ENCODE results near the gene EPS15.
"Not testable (repeated sequence)": the region's sequence is repeated elsewhere in the genome, so short reads cannot be mapped to it uniquely, and the experiment has no call there.

Gene EPS15

DNA sequence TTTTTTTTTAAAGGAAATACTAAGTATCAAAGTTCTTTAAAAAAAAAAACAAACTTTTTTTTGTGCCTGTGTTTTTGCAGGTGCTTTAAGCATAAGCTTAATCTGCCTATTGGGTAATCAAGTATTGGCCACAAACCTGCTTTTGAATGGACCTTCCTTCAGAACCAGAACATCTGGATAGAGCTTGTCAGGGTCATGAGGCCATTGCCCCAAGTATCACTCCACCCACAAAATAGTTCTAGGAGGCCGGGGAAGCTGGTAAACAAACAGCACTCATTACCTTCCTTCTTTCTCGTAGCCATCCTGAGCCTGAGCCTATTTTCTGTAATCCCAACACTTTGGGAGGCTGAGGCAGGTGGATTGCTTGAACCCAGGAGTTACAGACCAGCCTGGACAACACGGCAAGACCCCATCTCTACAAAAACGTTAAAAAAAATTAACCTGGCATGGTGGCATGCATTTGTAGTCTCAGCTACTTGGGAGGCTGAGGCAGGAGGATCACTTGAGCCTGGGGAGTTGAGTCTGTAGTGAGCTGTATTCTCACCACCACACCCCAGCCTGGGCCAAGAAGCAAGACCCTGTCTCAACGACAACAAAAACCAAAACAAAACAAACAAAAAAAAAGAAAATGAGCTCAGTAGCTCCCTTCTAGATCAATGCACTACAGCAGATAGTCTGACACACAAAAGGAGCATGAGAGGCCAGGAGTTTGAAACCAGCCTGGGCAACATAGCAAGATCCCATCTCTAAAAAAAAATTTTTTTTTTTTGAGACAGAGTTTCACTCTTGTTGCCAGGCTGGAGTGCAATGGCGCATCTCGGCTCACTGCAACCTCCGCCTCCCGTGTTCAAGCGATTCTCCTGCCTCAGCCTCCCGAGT lies 34.1 kb upstream of the EPS15 start:
- peaks cover 4% of the 10 kb centered on the region for H3K27me3 Mint-ChIP-seq

GRCh38 chr1:51551848-51552296 lies 32.8 kb upstream of the EPS15 start:
- Mint-ChIP-seq H3K9me3 (no peaks in the 10 kb centered on the region), H3K4me3 (no peak overlapping the region), H3K36me3 (no peaks in the 10 kb centered on the region), H3K27ac (peak overlapping the region; percentile 61), H3K4me1 (peaks cover 25% of the 10 kb centered on the region), H3K27me3 (no peaks in the 10 kb centered on the region)
- ATAC-seq: no peak

More for the DNA sequence above, 34.1 kb upstream of the EPS15 start:
- H3K36me3 Mint-ChIP-seq: no peaks in the 10 kb centered on the region
- no peak overlapping the region for H3K4me3 Mint-ChIP-seq
- ATAC-seq: no peak
- H3K4me1 Mint-ChIP-seq: peaks cover 25% of the 10 kb centered on the region
- no peaks in the 10 kb centered on the region for H3K9me3 Mint-ChIP-seq
- no peak overlapping the region for H3K27ac Mint-ChIP-seq

GRCh38 chr1:51551081-51551480 lies 32.0 kb upstream of the EPS15 start:
- Mint-ChIP-seq H3K36me3 (no peaks in the 10 kb centered on the region), H3K27me3 (no peaks in the 10 kb centered on the region), H3K27ac (no peak overlapping the region), H3K9me3 (no peaks in the 10 kb centered on the region), H3K4me1 (peaks cover 25% of the 10 kb centered on the region), H3K4me3 (no peak overlapping the region)
- ATAC-seq: no peak

- no peak for ATAC-seq
Observed at GRCh38 chr1:51549901-51550300, 30.8 kb upstream of the EPS15 start.

GRCh38 chr1:51549016-51549619 lies 30.1 kb upstream of the EPS15 start:
- H3K4me3 Mint-ChIP-seq: no peak overlapping the region
- peak; percentile 59 for ATAC-seq
- no peaks in the 10 kb centered on the region for H3K9me3 Mint-ChIP-seq
- H3K27me3 Mint-ChIP-seq: no peaks in the 10 kb centered on the region
- H3K27ac Mint-ChIP-seq: peak overlapping the region; percentile 75
- no peaks in the 10 kb centered on the region for H3K36me3 Mint-ChIP-seq
- H3K4me1 Mint-ChIP-seq: peaks cover 25% of the 10 kb centered on the region

More at GRCh38 chr1:51549901-51550300, 30.8 kb upstream of the EPS15 start:
- H3K36me3 Mint-ChIP-seq: no peaks in the 10 kb centered on the region
- H3K9me3 Mint-ChIP-seq: no peaks in the 10 kb centered on the region
- H3K27me3 Mint-ChIP-seq: no peaks in the 10 kb centered on the region
- H3K4me1 Mint-ChIP-seq: peaks cover 25% of the 10 kb centered on the region
- no peak overlapping the region for H3K27ac Mint-ChIP-seq
- H3K4me3 Mint-ChIP-seq: no peak overlapping the region

- Mint-ChIP-seq H3K27me3 (no peaks in the 10 kb centered on the region), H3K4me1 (peaks cover 7% of the 10 kb centered on the region), H3K36me3 (no peaks in the 10 kb centered on the region), H3K9me3 (no peaks in the 10 kb centered on the region), H3K27ac (no peak overlapping the region), H3K4me3 (no peak overlapping the region)
- ATAC-seq: no peak
Observed at GRCh38 chr1:51543858-51544257, 24.8 kb upstream of the EPS15 start.

- no peaks in the 10 kb centered on the region for H3K4me1 Mint-ChIP-seq
- ATAC-seq: no peak
- no peaks in the 10 kb centered on the region for H3K36me3 Mint-ChIP-seq
- H3K27ac Mint-ChIP-seq: no peak overlapping the region
- H3K9me3 Mint-ChIP-seq: no peaks in the 10 kb centered on the region
- no peak overlapping the region for H3K4me3 Mint-ChIP-seq
- no peaks in the 10 kb centered on the region for H3K27me3 Mint-ChIP-seq
Observed at GRCh38 chr1:51542158-51542953, 23.3 kb upstream of the EPS15 start.

- no peak overlapping the region for H3K4me3 Mint-ChIP-seq
- no peaks in the 10 kb centered on the region for H3K9me3 Mint-ChIP-seq
- H3K27ac Mint-ChIP-seq: no peak overlapping the region
- no peaks in the 10 kb centered on the region for H3K27me3 Mint-ChIP-seq
- no peak for ATAC-seq
- no peaks in the 10 kb centered on the region for H3K36me3 Mint-ChIP-seq
- H3K4me1 Mint-ChIP-seq: no peaks in the 10 kb centered on the region
Observed at GRCh38 chr1:51541313-51542050, 22.4 kb upstream of the EPS15 start.

DNA sequence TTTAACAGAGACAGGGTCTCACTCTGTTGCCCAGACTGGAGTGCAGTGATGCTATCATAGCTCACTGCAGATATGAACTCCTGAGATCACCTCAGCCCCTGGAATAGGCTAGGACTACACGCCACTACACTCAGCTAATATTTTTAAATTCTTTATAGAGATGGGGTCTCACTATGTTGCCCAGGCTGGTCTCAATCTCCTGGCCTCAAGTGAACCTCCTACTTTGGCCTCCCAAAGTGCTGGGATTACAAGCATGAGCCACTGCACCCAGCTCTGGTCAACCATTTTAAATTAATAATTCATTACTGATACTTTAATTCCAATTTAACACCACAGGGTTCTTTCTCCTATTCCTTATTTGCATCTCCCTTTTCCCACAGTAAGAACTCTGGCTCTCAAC lies 18.5 kb upstream of the EPS15 start:
- ATAC-seq: no peak
- Mint-ChIP-seq H3K4me3 (no peak overlapping the region), H3K9me3 (no peaks in the 10 kb centered on the region), H3K4me1 (peaks cover 9% of the 10 kb centered on the region), H3K27me3 (no peaks in the 10 kb centered on the region), H3K36me3 (no peaks in the 10 kb centered on the region), H3K27ac (no peak overlapping the region)

DNA sequence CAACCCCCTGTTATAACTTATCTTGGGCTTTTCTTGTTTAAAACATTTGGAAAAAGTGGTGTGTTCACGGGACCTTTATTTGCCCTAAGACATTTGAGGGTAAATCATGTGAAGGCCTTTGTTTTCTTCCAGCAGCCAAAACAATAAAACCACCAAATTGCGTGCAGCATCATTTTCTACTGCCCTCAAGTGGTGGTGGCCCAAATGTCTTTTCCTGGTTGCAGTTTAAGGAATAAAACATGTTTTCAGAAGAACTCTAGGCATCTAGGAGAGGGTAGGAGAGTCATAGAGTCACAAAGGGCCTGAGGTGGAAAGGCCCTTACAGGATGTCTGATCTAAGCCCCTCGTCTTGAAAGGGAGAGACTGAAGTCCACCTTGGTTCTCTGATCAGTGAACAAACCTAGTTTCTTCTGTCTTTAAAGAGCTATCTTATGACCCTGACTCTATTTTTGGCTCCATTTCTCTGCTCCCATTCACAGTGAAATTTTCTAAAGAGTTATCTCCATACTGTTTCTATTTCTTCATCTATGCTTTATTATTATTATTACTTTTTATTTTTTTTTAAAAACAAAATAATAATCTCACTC lies 16.0 kb upstream of the EPS15 start:
- Mint-ChIP-seq H3K4me1 (peaks cover 9% of the 10 kb centered on the region), H3K36me3 (no peaks in the 10 kb centered on the region), H3K4me3 (no peak overlapping the region), H3K9me3 (no peaks in the 10 kb centered on the region), H3K27me3 (no peaks in the 10 kb centered on the region), H3K27ac (peak overlapping the region; percentile 55)
- no peak for ATAC-seq

DNA sequence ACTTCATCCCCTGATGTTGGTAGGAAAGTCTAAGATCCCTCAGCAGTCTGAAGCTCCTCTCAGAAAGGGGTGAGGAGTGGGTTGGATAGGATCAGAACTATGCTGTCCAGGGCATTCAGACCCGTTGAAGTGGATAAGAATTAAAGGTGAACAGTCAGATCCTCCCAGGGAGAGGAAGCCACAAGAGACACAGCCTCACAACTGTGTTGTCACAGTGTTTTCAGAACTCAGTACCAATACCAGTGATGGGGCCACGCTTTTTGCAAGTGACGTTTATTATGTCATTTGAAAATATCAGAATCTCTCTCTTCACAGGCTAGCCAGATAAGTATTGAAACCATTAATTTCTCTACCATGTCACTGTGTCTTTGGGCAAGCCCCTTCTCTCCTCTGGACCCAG lies 15.4 kb upstream of the EPS15 start:
- H3K9me3 Mint-ChIP-seq: no peaks in the 10 kb centered on the region
- no peaks in the 10 kb centered on the region for H3K27me3 Mint-ChIP-seq
- H3K27ac Mint-ChIP-seq: peak overlapping the region; percentile 55
- no peaks in the 10 kb centered on the region for H3K36me3 Mint-ChIP-seq
- H3K4me3 Mint-ChIP-seq: no peak overlapping the region
- peak; percentile 64 for ATAC-seq
- peaks cover 9% of the 10 kb centered on the region for H3K4me1 Mint-ChIP-seq

- Mint-ChIP-seq H3K4me3 (no peak overlapping the region), H3K27me3 (no peaks in the 10 kb centered on the region), H3K27ac (no peak overlapping the region), H3K36me3 (no peaks in the 10 kb centered on the region), H3K4me1 (peaks cover 9% of the 10 kb centered on the region), H3K9me3 (no peaks in the 10 kb centered on the region)
- ATAC-seq: no peak
Observed at GRCh38 chr1:51532853-51533252, 13.8 kb upstream of the EPS15 start.

DNA sequence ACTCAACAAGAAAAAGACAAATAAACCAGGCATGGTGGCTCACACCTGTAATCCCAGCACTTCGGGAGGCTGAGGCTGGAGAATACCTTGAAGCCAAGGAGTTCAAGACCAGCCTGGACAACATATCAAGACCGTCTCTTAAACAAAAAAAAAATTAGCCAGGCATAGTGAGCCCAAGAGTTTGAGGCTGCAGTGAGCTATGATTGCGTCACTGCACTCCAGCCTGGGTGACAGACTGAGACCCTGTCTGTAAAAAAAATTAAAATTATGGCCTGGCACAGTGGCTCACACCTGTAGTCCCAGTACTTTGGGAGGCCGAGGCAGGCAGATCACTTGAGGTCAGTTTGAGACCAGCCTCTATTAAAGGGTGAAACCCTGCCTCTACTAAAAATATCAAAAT lies 11.4 kb upstream of the EPS15 start:
- H3K4me3 Mint-ChIP-seq, ATAC-seq, H3K9me3 Mint-ChIP-seq, H3K36me3 Mint-ChIP-seq, H3K27me3 Mint-ChIP-seq, H3K27ac Mint-ChIP-seq: not testable (repeated sequence)
- peaks cover 15% of the 10 kb centered on the region for H3K4me1 Mint-ChIP-seq

- no peak for ATAC-seq
- no peaks in the 10 kb centered on the region for H3K9me3 Mint-ChIP-seq
- H3K4me3 Mint-ChIP-seq: no peak overlapping the region
- no peaks in the 10 kb centered on the region for H3K36me3 Mint-ChIP-seq
- no peaks in the 10 kb centered on the region for H3K27me3 Mint-ChIP-seq
- peaks cover 5% of the 10 kb centered on the region for H3K4me1 Mint-ChIP-seq
- H3K27ac Mint-ChIP-seq: no peak overlapping the region
Observed at GRCh38 chr1:51527144-51527543, 8.1 kb upstream of the EPS15 start.

Data from stimulated activated memory B cell treated with anti-CD40 and anti-IgM and Interleukin-4, amounts not matched to agents 10 μg/mL and 1 μg/mL and 100 μg/mL, for 72 hours (primary cell).